Cardiac ventricle fibroblast (primary cell): ENCODE data around the gene TAP2. TPM values are rescaled to one million over a fixed set of nuclear protein-coding genes. Genes with fewer than 3 reads are reported as not detected.

Experiments used
- total RNA-seq: library from RNA; depleted of rRNA; stranded (reverse); fragments of >200 nt; gene quantifications from 2 replicates; pipeline ENCODE4 v1.2.3, GENCODE V29; 2015

TAP2 gene
- total RNA-seq, result 9.0 and 14.5 TPM in 2 replicates

GRCh38 chr6:32838114-32838958 lies at the start of gene TAP2:
Gene TAP2, minus strand, starts transcription at chr6:32838739. Its CDS starts 506 bp downstream, at chr6:32838233.

GRCh38 chr6:32853541-32854375 lies 15.2 kb upstream of the TAP2 start, which contains the start of the genes PSMB9 and TAP1:
Gene PSMB9, plus strand, starts transcription at chr6:32854192. Its CDS starts 38 bp downstream, at chr6:32854230.
Gene TAP1, minus strand, starts transcription at chr6:32853704. Its CDS starts 68 bp downstream, at chr6:32853636.

GRCh38 chr6:32843979-32844838 lies 5.7 kb upstream of the TAP2 start, which contains the start of gene PSMB8:
Gene PSMB8, minus strand, starts transcription at chr6:32844047. Its CDS starts 51 bp downstream, at chr6:32843996.

GRCh38 chr6:32816746-32817204 lies 21.8 kb downstream of the TAP2 start, which contains the start of gene HLA-DOB:
Gene HLA-DOB, minus strand, starts transcription at chr6:32817002. Its CDS starts 51 bp downstream, at chr6:32816951.

Other genes with a start within 250 kb of the TAP2 start
- gene HLA-DRB1, start 248.9 kb downstream of the TAP2 start, total RNA-seq, result 0.37 TPM in 1 of 2 replicates, not detected in the other
- not detected in 2 replicates for gene HLA-DQA1, start 201.3 kb downstream of the TAP2 start, total RNA-seq
- not detected in 2 replicates for gene HLA-DQB1, start 172.1 kb downstream of the TAP2 start, total RNA-seq
- not detected in 2 replicates for gene HLA-DQA2, start 97.3 kb downstream of the TAP2 start, total RNA-seq
- not detected in 2 replicates for gene HLA-DQB2, start 75.2 kb downstream of the TAP2 start, total RNA-seq
- gene HLA-DOB, start 21.7 kb downstream of the TAP2 start, total RNA-seq, result 0.56 and 1.1 TPM in 2 replicates
- gene PSMB8, start 5.3 kb upstream of the TAP2 start, total RNA-seq, result 44.7 and 54.2 TPM in 2 replicates
- 19.2 and 19.4 TPM in 2 replicates for gene TAP1, start 15.0 kb upstream of the TAP2 start, total RNA-seq
- 27.2 and 33.0 TPM in 2 replicates for gene PSMB9, start 15.5 kb upstream of the TAP2 start, total RNA-seq
- gene HLA-DMB, start 102.3 kb upstream of the TAP2 start, total RNA-seq, result not detected in 2 replicates
- gene HLA-DMA, start 114.4 kb upstream of the TAP2 start, total RNA-seq, result 3.9 and 4.2 TPM in 2 replicates
- gene BRD2, start 129.9 kb upstream of the TAP2 start, total RNA-seq, result 112 and 121 TPM in 2 replicates
- 0.12 TPM in 1 of 2 replicates, not detected in the other for gene HLA-DOA, start 170.9 kb upstream of the TAP2 start, total RNA-seq
- 2.8 and 7.6 TPM in 2 replicates for gene HLA-DPA1, start 234.9 kb upstream of the TAP2 start, total RNA-seq
- 4.1 and 10.1 TPM in 2 replicates for gene HLA-DPB1, start 237.3 kb upstream of the TAP2 start, total RNA-seq